B cell (primary cell): ENCODE measurements around the gene MS4A3.
"Not testable (repeated sequence)": the region's sequence is repeated elsewhere in the genome, so short reads cannot be mapped to it uniquely, and the experiment has no call there.

Source experiments
- CTCF ChIP-seq: fragments of 200-600 bp; IDR thresholded peaks from one replicate; pipeline ENCODE4 v1.8.0; 2022; ENCODE audit warnings: antibody characterized with exemption, mild to moderate bottlenecking
- EZH2 ChIP-seq: IDR thresholded peaks from 2 replicates; pipeline ENCODE4 v1.6.1; 2012; ENCODE audit warnings: borderline replicate concordance, low read depth, mild to moderate bottlenecking, moderate library complexity, low read length; ENCODE audit not compliant: insufficient read depth, poor library complexity, severe bottlenecking

DNA sequence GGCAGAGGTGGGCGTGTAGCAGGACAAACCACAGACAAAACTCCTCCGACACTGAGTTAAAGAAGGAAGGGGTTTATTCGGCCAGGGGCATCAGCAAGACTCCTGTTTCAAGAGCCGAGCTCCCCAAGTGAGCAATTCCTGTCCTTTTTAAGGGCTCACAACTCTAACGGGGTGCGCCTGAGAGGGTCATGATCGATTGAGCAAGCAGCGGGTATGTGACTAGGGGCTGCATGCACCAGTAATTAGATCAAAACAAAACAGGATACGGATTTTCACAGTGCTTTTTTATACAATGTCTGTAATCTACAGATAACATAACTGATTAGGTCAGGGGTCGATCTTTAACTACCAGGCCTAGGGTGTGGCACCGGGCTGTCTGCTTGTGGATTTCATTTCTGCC lies 44.9 kb downstream of the MS4A3 start:
- TF ChIP-seq CTCF, EZH2: not testable (repeated sequence)
